Testis (tissue), 3 donors: Measurements from ENCODE around the gene CST9. TPM values are rescaled to one million over a fixed set of nuclear protein-coding genes. Genes with fewer than 3 reads are reported as not detected.

ENCODE experiments used
- DNase-seq: peaks from one replicate; pipeline ENCODE4 v3.0.0-alpha.2; 2019
- H3K27ac ChIP-seq, 2 donors: fragments of 200-600 bp; sonication (generic); one replicate each; pipeline ENCODE4 v1.5.1; 2019
- H3K27me3 ChIP-seq: fragments of 200-600 bp; sonication (generic); one replicate; pipeline ENCODE4 v1.5.1; 2019
- H3K36me3 ChIP-seq: fragments of 200-600 bp; sonication (generic); one replicate; pipeline ENCODE4 v1.5.1; 2017; ENCODE audit warnings: low read depth; ENCODE audit errors: missing control alignments
- H3K4me1 ChIP-seq: fragments of 200-600 bp; sonication (generic); one replicate; pipeline ENCODE4 v1.5.1; 2019
- H3K4me3 ChIP-seq, 2 donors: fragments of 200-600 bp; sonication (generic); one replicate each; pipeline ENCODE4 v1.5.1; 2017 to 2019
- H3K9me3 ChIP-seq: fragments of 200-600 bp; sonication (generic); one replicate; pipeline ENCODE4 v1.5.1; 2017
- POLR2A ChIP-seq: fragments of 450-650 bp; IDR thresholded peaks from one replicate; pipeline ENCODE4 v1.6.1; 2017; ENCODE audit warnings: antibody characterized with exemption, mild to moderate bottlenecking, moderate library complexity
- WGBS, 2 donors: methylation state at CpG; one replicate each; pipeline ENCODE4 v1.1.5; 2018; 5-methylcytosine and 5-hydroxymethylcytosine counted together
- intact Hi-C: fragments of 100-400 bp; cut with DNase I; formaldehyde crosslinking; loops from one replicate; pipeline ENCODE4 v1.15.1; 2023; ENCODE audit warnings: low total_unique reads
- polyA plus RNA-seq: library from polyadenylated mRNA; stranded (reverse); fragments of 350-450 nt; fragmentation: Illumina TruSeq; extraction: RNeasy Lipid Tissue Mini Kit (QIAGEN cat#74804); gene quantifications from one replicate; pipeline ENCODE4 v1.2.3, GENCODE V29; 2014; ENCODE audit warnings: low read depth, low replicate concordance; ENCODE audit not compliant: insufficient read depth
- total RNA-seq, 2 donors: library from RNA; depleted of rRNA; stranded (reverse); fragments of >200 nt; gene quantifications; one replicate each; pipeline ENCODE4 v1.2.3, GENCODE V29; 2016
- TF ChIP-seq, protein P1 (sequence below), 3 experiments: fragments of 450-650 bp in 2 of 3; fragments of 200-600 bp in 1 of 3; sonication (generic) in 1 of 3; IDR thresholded peaks; one replicate each; pipeline ENCODE4 v1.5.1; 2016 to 2019; ENCODE audit warnings: antibody characterized with exemption in 3 of 3, mild to moderate bottlenecking in 2 of 3, moderate library complexity in 1 of 3

The CST9 gene
- total and polyA plus RNA-seq, 3 donors from 2014 or later: 0.19 TPM; not detected in 2

DNA sequence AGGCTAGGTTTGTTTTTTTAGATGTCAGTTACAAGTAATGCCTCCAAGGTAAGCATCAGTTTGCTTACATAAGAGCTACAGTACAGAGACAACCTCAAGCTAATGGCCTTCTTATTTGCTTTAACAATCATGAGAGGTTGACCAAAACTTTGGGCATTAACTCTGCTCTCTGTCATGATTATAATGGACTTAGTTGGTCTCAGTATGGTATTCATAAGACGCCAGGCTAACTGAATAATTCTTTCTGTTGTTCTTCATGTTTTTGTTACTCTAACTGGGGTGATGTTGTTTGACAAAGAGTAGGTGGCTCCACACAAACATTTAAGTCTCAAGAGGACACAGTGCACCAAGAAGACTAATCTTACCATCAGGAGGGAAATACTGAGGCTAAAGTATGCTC is 9.8 kb downstream of the CST9 start:
- 74 to 84% methylated on average over 1 of the region's 1 CpG for WGBS, 2 donors
- no peak overlapping the region for H3K27ac ChIP-seq
- no peak overlapping the region for H3K4me3 ChIP-seq
- intact Hi-C loops: no loop called here
- no peaks in the 10 kb centered on the region for H3K4me1 ChIP-seq
- no peaks in the 10 kb centered on the region for H3K9me3 ChIP-seq
- no peak for TF ChIP-seq POLR2A
- TF ChIP-seq, protein P1, sequence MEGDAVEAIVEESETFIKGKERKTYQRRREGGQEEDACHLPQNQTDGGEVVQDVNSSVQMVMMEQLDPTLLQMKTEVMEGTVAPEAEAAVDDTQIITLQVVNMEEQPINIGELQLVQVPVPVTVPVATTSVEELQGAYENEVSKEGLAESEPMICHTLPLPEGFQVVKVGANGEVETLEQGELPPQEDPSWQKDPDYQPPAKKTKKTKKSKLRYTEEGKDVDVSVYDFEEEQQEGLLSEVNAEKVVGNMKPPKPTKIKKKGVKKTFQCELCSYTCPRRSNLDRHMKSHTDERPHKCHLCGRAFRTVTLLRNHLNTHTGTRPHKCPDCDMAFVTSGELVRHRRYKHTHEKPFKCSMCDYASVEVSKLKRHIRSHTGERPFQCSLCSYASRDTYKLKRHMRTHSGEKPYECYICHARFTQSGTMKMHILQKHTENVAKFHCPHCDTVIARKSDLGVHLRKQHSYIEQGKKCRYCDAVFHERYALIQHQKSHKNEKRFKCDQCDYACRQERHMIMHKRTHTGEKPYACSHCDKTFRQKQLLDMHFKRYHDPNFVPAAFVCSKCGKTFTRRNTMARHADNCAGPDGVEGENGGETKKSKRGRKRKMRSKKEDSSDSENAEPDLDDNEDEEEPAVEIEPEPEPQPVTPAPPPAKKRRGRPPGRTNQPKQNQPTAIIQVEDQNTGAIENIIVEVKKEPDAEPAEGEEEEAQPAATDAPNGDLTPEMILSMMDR (IDR thresholded peaks at IDR 0.05): no peak
- no peak for DNase-seq
- H3K27me3 ChIP-seq: no peaks in the 10 kb centered on the region
- H3K36me3 ChIP-seq: no peaks in the 10 kb centered on the region

DNA sequence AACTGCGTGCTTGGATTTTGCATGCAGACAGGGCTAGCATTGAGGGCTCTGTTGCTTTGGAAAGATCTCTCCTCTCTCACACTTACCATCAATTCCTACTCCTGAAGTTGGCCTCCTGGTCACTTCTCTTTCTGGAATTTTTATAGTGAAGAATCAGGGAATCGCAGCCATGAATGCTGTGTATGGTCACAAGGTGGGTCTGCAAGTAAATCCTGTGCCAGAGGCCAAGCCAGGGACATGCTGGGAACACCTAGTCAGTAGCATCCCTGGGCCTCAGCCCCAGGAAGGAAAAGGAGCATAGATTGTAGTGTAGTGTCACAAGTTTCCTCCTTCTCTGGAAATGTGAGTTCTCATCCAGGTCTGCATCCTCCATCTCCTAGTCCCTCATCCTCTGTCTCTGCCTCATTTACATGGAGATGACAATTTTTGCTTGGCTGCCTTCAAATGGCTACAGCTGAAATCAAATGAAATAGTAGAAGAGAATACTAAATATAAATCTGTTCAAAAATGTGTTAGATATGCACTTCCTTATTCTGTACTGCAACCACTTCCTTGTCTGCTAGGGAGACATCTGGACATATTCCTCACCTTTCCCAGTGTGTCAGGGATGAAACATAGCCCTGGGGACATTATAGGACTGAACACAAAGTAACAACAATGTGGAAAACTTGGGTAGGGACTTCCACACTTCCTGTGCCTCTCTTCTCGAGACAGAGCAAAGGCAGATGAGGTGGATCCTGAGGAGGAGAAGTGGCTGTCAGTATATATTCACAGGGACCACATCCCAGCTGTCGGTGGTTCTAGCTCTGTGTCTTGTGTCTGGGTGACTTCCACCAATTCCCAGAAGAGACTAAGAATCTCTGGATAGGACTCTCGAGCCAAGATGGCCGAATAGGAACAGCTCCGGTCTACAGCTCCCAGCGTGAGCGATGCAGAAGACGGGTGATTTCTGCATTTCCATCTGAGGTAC is 17.0 kb downstream of the CST9 start:
- TF ChIP-seq, protein P1 (IDR thresholded peaks at IDR 0.05): no peak
- no peak for TF ChIP-seq POLR2A
- Histone ChIP-seq H3K4me3 (no peak overlapping the region), H3K36me3 (no peaks in the 10 kb centered on the region), H3K27me3 (no peaks in the 10 kb centered on the region), H3K9me3 (no peaks in the 10 kb centered on the region), H3K4me1 (no peaks in the 10 kb centered on the region), H3K27ac (no peak overlapping the region)
- intact Hi-C loops: no loop called here
- DNase-seq: no peak
- WGBS, 2 donors: 88 to 91% methylated on average over 10 of the region's 10 CpGs

DNA sequence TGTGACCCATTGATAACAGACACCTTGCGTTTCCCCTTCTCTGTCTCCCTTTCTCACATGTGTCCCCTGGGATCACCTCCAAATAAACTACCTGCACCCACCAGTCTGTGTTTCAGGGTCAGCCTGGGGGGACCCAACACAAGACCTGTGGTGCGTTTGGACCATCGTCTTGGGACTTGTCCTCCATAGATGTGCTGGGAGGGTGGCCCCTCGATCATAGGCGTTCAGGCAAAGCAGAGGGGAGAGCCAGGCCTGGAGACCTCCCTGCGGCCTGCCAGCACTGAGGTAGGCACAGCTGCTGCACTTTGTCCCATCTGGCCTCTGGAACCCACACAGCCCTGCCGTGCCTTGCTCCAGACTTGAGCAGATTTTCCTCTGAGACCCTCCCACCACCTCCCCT is 18.1 kb downstream of the CST9 start:
- H3K36me3 ChIP-seq: no peaks in the 10 kb centered on the region
- H3K27me3 ChIP-seq: no peaks in the 10 kb centered on the region
- H3K4me3 ChIP-seq: no peak overlapping the region
- no peak for DNase-seq
- intact Hi-C loops: no loop called here
- no peak overlapping the region for H3K27ac ChIP-seq
- TF ChIP-seq, protein P1 (IDR thresholded peaks at IDR 0.05): no peak
- TF ChIP-seq POLR2A: no peak
- no peaks in the 10 kb centered on the region for H3K4me1 ChIP-seq
- WGBS, 2 donors: 78 to 84% methylated on average over 7 of the region's 7 CpGs
- H3K9me3 ChIP-seq: no peaks in the 10 kb centered on the region

DNA sequence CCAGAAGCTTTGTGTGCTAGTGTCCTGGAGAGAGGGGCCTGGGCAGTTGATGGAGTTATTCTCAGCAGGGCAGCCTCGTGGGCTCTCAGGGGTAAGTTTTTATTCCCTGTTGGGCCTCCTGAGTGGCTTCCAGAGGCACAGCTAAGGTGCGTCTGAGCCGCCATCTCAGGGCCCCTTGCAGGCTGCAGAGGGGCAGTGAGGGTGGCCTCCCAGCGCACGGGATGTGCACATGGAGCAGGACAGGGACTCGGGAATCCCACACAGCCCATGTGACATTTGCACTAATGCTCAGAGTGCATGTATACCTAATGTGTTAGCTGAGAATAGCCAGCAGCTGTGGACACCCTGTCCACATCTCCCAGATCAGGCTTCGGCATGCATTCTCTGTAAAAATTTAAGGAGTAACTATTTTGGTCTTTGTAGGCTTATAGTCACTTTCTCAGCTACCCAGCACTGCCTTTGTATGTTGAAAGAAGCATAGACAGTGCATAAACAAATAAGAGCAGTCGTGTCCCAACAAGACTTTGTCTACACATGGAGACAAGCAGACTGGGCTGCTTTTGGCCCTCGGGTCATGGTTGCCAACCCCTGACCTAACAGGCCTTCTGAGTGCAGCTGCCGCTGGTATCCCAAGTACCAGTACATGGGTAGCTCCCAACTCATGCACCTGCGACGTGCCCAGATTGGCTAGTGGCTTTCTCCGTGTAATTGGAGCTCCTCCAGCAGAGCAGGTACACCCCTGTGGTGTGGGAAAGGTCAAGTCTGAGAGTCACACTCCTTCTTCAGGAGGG is 18.8 kb downstream of the CST9 start:
- Histone ChIP-seq H3K4me3 (no peak overlapping the region), H3K27me3 (no peaks in the 10 kb centered on the region), H3K27ac (no peak overlapping the region), H3K4me1 (no peaks in the 10 kb centered on the region), H3K36me3 (no peaks in the 10 kb centered on the region), H3K9me3 (no peaks in the 10 kb centered on the region)
- intact Hi-C loops: no loop called here
- DNase-seq: no peak
- WGBS, 2 donors: 76 to 77% methylated on average over 9 to 13 of the region's 13 CpGs
- TF ChIP-seq, protein P1 (IDR thresholded peaks at IDR 0.05): no peak
- no peak for TF ChIP-seq POLR2A
